Posterior vena cava (tissue), 2 donors: Measurements from ENCODE around the gene WDR70. TPM values are rescaled to one million over a fixed set of nuclear protein-coding genes. Genes with fewer than 3 reads are reported as not detected.

Source experiments
- DNase-seq: peaks from one replicate; pipeline ENCODE4 v3.0.0-alpha.2; 2020; ENCODE audit warnings: low spot score
- intact Hi-C, 2 donors: fragments of 100-400 bp; cut with DNase I; formaldehyde crosslinking; loops; one replicate each; pipeline versions ENCODE4 v1.14.1 to v1.14.2; 2022 to 2023
- total RNA-seq, 2 donors: library from RNA; stranded (reverse); fragmentation: NEBNext Ultra II Directional; extraction: Animal tissue kit (Norgen Biotek cat#: 25700); gene quantifications; one replicate each; pipeline ENCODE4 v1.2.1, GENCODE V29; 2021
- donor health status: DM: yes; HTN: yes; CAD: no.
- donor health status: DM: yes; HTN: yes; CAD: no.

Gene WDR70
- total RNA-seq, 2 donors from 2014 or later = 23.2 to 24.8 TPM

GRCh38 chr5:37701868-37702267 is 322.8 kb downstream of the WDR70 start:
- DNase-seq = no peak
- intact Hi-C loops = no loop called here

- DNase-seq = no peak
- intact Hi-C loops = no loop called here
Observed at GRCh38 chr5:37703841-37704241, 324.7 kb downstream of the WDR70 start.

DNA sequence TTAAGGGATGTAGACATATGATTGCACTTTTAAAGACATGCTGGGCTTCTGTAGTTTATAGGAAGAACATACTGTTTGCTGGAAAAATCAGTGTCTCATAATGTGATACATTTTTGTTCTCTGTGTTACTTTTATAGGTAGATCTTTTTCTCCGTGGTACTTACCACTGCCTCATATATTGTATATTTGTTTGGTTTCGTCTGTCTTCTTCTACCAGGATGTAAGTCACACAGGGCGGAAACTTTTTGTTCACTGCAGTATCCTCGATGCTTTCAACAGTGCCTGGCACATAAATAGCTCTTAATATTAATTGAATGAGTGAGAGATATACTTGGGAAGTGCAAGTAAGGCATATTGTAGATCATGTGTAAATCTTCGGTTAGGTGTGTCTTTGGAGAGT is 325.3 kb downstream of the WDR70 start:
- intact Hi-C loops = no loop called here

DNA sequence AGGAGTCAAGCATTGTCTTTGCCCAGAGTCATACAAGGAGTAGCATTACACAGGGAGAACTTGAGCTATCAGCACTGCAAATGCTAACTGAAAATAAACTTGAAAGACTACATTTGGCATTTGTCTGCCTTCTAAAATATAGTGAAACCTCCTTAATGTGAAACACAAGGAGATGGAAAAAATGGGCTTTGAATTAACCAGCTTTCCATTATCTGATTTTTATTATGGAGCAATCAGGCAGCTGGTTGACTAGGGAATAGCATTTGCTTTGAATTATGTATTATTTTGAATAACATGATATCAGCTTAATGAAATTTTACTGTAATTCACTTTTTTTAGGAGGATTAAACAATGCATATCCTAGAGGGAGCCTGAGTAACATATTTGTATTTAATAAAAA is 329.9 kb downstream of the WDR70 start:
- intact Hi-C loops = no loop called here
- no peak for DNase-seq

More for the DNA sequence above, 325.3 kb downstream of the WDR70 start:
- no peak for DNase-seq

GRCh38 chr5:37710965-37711364 is 331.8 kb downstream of the WDR70 start:
- intact Hi-C loops = no loop called here
- no peak for DNase-seq

- DNase-seq = peak; percentile 51
- intact Hi-C loops = no loop called here
Observed at GRCh38 chr5:37712750-37713149, 333.6 kb downstream of the WDR70 start.

DNA sequence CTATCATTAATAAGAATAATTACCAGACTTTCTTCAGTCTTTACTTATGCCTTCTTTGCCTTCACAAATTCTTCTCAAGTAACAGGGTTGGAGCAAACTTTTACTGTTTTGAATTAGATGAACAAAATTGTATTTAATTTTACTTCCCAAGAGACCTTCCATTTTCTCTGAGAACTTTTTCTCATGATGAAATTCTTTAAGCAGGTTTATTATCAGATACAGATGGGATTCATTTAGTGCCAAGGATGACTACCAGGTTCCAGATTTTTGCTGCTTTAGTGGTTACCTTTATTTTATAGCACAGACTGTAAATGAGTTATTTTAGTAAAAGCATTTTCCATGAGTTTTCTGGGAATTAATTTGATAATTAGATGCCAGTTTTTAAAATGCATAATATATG is 335.6 kb downstream of the WDR70 start:
- intact Hi-C loops = no loop called here
- no peak for DNase-seq

- intact Hi-C loops = no loop called here
- no peak for DNase-seq
Observed at GRCh38 chr5:37715361-37715760, 336.2 kb downstream of the WDR70 start.

GRCh38 chr5:37715992-37716391 is 336.9 kb downstream of the WDR70 start:
- no peak for DNase-seq
- intact Hi-C loops = no loop called here

GRCh38 chr5:37716405-37716804 is 337.3 kb downstream of the WDR70 start:
- intact Hi-C loops = no loop called here
- DNase-seq = no peak

- intact Hi-C loops = no loop called here
- no peak for DNase-seq
Observed at GRCh38 chr5:37717276-37717612, 338.1 kb downstream of the WDR70 start.

GRCh38 chr5:37717613-37718431 is 338.7 kb downstream of the WDR70 start:
- intact Hi-C loops = no loop called here
- no peak for DNase-seq

- no peak for DNase-seq
- intact Hi-C loops = no loop called here
Observed at GRCh38 chr5:37720550-37720952, 341.4 kb downstream of the WDR70 start.

GRCh38 chr5:37721447-37721871 is 342.3 kb downstream of the WDR70 start:
- DNase-seq = no peak
- intact Hi-C loops = no loop called here

DNA sequence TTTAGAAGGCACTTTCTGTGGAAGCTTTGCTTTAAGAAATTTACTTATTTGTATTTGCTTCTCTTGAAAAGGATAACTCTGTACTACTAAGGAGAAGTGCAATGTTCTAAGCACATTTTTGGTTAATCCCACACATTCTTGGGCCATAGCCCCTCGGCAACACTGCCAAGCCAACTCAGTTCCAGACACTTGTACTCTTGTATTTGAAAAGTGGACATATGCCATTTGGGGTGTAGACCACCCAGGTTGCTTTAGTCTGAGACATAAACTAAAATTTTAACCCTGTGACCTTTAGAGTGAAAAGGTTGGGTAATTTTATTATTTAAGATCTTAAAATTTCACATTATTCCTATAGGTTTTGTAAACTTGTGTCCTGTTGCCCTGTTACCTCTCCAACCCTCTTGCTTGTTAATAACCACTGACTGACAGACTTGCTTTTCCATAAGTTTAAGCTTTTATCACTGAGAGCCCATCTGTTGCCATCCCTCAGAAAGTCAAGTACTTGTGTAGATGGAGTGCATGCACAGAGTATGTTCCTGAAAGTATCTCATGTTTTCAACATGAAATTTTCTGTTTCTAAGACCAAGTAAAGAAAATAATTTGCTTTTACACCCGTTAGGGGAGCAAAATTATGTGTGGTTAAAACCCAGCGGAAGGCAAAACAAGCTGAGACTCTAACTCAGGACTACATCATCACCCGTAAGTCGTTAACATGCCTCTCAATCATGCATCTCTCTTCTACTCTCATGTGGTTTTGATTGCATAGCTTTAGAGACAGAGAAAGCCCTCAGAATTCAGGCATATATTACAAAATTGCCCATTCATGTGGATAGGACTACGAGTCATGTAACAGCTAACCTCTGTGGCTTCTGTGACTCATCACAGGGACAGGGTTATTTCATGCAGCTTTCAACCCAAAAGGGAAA is 343.4 kb downstream of the WDR70 start:
- intact Hi-C loops = no loop called here

DNA sequence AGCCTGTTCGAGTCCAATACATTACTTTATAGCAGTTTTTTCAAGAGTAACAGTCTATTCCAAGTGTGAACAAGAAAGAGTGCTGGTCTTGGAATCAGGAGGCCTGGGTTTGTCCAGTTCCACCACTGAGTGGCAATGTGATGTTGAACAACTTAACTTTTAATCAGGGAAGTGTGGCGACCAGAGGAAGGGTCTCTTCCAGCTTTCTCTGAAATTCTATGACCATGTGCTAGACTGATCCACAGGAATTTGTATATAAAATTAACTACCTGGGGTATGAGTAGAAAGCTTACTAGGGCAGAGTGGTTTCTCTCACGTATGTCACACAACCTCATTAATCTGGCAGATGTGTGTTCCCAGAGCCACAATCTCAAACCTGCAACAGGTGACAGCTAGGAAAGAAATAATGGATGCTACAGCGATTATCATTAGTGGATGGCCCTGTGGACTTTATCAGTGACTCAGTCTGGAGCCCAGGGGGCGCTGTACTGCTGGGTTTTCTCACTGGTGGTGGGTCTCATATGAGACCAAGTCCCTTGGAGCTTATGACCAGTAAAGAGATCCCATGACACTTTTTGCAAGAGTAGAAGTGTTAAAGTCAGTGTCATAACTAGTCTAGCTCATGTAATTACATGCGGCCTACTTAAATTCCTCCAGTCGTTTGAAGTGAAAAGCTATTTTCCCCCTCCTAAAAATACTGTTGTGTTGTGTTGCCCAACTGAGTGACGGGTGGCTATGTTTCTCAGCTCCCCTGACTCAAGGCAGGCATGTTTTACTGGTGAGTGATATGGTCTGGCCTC is 344.2 kb downstream of the WDR70 start:
- no peak for DNase-seq
- intact Hi-C loops = no loop called here

More for the DNA sequence above, 343.4 kb downstream of the WDR70 start:
- no peak for DNase-seq

GRCh38 chr5:37724395-37725125 is 345.4 kb downstream of the WDR70 start:
- no peak for DNase-seq
- intact Hi-C loops = no loop called here

DNA sequence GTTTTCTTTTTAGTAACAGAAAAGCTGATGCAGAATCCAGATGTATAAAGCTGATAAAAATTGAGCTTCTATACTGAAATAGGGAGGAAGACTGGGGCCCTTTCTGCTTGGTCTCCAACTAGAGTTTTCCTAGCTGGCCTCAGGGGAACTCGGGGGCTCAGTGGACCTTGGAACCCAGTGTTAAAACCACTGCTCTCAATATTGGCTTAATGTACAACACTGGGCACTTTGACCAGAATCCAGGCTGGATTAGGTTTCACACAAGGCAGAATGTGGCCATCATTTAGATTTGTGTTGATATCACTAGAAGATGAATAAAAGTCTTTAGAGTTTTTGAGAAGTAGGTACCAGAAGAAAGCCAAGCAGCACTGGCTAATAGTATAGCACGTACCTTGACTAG is 346.1 kb downstream of the WDR70 start:
- intact Hi-C loops = no loop called here

DNA sequence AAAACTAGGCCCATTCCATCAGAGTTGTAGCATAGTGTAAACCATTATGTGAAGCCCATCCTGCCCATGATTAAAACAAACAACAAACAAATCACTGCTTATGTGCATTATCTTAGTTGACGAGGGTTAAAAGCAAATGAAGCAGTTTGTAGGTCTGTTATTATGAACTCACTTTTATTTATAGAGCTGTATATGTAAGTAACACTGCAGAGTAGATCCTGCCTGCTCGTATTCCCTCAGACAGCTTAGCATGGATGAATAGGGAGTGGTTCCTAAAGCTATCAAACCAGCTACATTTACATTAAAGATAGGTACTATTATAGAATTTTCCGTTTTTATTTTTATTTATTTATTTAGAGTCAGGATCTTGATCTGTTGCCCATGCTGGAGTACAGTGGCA is 348.1 kb downstream of the WDR70 start:
- intact Hi-C loops = no loop called here
- no peak for DNase-seq

More for the DNA sequence above, 346.1 kb downstream of the WDR70 start:
- DNase-seq = no peak
